GM12892 (cell line): ENCODE results near the gene CORO7.

Source experiments
- POLR2A ChIP-seq: IDR thresholded peaks from 2 replicates; pipeline ENCODE4 v1.6.1; 2011; ENCODE audit warnings: low read depth, low read length, control low read depth
- POLR2AphosphoS5 ChIP-seq: IDR thresholded peaks from 2 replicates; pipeline ENCODE4 v1.6.1; 2011; ENCODE audit warnings: low read depth, low read length, control low read depth
- TAF1 ChIP-seq: IDR thresholded peaks from 2 replicates; pipeline ENCODE4 v1.6.1; 2011; ENCODE audit warnings: low read depth, mild to moderate bottlenecking, control low read depth, low read length, borderline replicate concordance

DNA sequence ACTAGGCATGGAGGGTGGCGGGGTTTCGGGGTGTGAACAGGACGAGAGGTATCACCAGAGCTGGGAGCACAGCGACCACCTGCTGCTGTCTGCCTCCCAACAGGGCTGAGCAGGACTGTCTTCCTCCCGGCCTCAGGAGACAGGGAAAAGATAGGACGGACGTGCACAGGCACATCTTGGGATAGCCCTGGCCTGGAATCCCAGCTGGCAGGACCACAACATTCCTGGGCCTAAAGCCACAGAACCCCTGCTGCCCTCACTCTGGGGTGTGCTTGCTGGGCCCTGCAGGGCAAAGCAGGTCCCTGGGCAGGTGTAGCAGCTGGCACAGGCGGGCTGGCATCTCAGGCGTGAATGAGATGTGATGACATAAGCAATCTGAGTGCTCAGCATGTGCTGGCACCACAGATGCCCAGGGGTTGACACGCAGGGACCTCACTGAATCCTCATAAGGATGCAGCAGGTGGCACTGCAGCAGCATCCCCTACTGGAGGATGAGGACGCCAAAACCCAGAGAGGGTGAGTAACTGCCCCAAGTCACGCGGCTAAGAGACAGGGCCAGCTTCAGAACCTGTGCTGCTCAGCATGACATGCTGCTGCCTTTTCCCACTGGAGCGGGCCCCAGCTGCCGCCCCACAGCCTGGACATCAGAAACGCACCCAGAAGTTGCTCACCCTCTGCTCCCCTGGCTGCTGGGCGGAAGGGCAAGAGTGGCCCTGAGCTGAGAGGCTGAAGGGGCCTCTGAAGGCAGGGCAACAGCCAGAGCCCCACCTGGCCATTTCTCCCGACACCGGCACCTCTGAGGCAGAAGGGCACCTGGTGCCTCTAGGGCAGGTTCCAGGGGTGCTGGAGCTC lies 7.1 kb downstream of the CORO7 start:
- no peak for TF ChIP-seq TAF1
- TF ChIP-seq POLR2A = no peak
- TF ChIP-seq POLR2AphosphoS5 = no peak
